GM19351 (cell line): ENCODE results near the gene NAALADL2.

Experiments
- ATAC-seq: cut with Tn5 transposase; IDR thresholded peaks from one replicate; pipeline ENCODE4 v1.9.1; 2021; ENCODE audit warnings: mild to moderate bottlenecking, moderate library complexity; ENCODE audit not compliant: unreplicated experiment

The NAALADL2 gene

GRCh38 chr3:174884776-174885568, 25.8 kb downstream of the NAALADL2 start:
- ATAC-seq = no peak

- no peak for ATAC-seq
Observed at GRCh38 chr3:174891524-174892203, 32.5 kb downstream of the NAALADL2 start.

GRCh38 chr3:174907027-174907426, 47.9 kb downstream of the NAALADL2 start:
- ATAC-seq = no peak

GRCh38 chr3:174907628-174908407, 48.7 kb downstream of the NAALADL2 start:
- no peak for ATAC-seq

- ATAC-seq = no peak
Observed at GRCh38 chr3:174931473-174932353, 72.6 kb downstream of the NAALADL2 start.

- no peak for ATAC-seq
Observed at GRCh38 chr3:174936590-174936989, 77.5 kb downstream of the NAALADL2 start.

GRCh38 chr3:174937478-174937877, 78.3 kb downstream of the NAALADL2 start:
- no peak for ATAC-seq

GRCh38 chr3:174938102-174938501, 79.0 kb downstream of the NAALADL2 start:
- no peak for ATAC-seq

GRCh38 chr3:174940151-174940550, 81.0 kb downstream of the NAALADL2 start:
- no peak for ATAC-seq

GRCh38 chr3:174945276-174945675, 86.1 kb downstream of the NAALADL2 start:
- ATAC-seq = no peak

GRCh38 chr3:174945951-174946350, 86.8 kb downstream of the NAALADL2 start:
- no peak for ATAC-seq

GRCh38 chr3:174949523-174949922, 90.4 kb downstream of the NAALADL2 start:
- no peak for ATAC-seq

- no peak for ATAC-seq
Observed at GRCh38 chr3:174951034-174951433, 91.9 kb downstream of the NAALADL2 start.

GRCh38 chr3:174951498-174952005, 92.4 kb downstream of the NAALADL2 start:
- no peak for ATAC-seq

GRCh38 chr3:174953068-174953467, 93.9 kb downstream of the NAALADL2 start:
- ATAC-seq = no peak

- ATAC-seq = no peak
Observed at GRCh38 chr3:174955513-174956016, 96.4 kb downstream of the NAALADL2 start.

GRCh38 chr3:174957081-174957480, 97.9 kb downstream of the NAALADL2 start:
- no peak for ATAC-seq

GRCh38 chr3:174957551-174958001, 98.4 kb downstream of the NAALADL2 start:
- ATAC-seq = no peak

GRCh38 chr3:174958671-174959328, 99.7 kb downstream of the NAALADL2 start:
- ATAC-seq = no peak
